ENCODE results near the gene BTBD9.

Gene BTBD9

GRCh38 chr6:38176797-38177751 lies 462.7 kb downstream of the BTBD9 start:
- no peak for DNase-seq (ENCODE audit: low spot score)

- DNase-seq (ENCODE audit: low spot score): no peak
Measured at GRCh38 chr6:38175786-38176185, 463.9 kb downstream of the BTBD9 start.

GRCh38 chr6:38174806-38175495 lies 464.8 kb downstream of the BTBD9 start:
- DNase-seq (ENCODE audit: low spot score): no peak

GRCh38 chr6:38174315-38174714 lies 465.4 kb downstream of the BTBD9 start:
- no peak for DNase-seq (ENCODE audit: low spot score)

GRCh38 chr6:38173909-38174308 lies 465.8 kb downstream of the BTBD9 start:
- no peak for DNase-seq (ENCODE audit: low spot score)

DNA sequence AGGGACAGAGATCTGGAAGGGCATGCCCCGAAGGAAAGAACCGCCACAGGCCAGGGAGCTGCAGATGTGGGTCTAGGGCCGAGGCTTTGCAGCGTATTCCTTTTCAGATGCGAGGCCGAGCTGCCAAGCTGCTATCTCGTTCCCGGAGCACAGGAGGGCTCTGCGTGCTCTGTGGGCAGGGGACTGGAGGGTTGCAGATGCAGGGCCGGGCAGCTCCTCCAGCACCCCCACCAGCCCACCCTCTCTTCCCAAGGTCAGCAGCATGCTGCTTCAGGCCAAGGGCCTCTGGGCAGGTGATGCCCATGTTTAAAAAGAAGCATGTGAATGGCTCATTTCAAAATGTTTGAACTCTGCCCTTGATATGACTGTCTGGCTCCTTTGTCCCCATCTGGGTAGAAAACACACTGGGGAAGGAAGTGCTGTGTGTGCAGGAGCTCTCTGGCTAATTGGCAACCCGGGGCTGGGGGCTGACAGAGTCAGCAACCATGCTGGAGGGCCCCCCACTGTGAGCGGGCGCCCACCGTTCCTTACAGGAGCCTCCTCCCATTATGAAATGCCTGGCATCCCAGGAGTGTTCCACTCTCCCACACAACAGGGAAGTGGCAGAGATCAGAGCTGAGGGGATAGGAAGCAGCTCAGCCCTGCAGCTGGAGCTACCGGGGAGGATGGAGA lies 466.9 kb downstream of the BTBD9 start:
- no peak for DNase-seq (ENCODE audit: low spot score)

DNA sequence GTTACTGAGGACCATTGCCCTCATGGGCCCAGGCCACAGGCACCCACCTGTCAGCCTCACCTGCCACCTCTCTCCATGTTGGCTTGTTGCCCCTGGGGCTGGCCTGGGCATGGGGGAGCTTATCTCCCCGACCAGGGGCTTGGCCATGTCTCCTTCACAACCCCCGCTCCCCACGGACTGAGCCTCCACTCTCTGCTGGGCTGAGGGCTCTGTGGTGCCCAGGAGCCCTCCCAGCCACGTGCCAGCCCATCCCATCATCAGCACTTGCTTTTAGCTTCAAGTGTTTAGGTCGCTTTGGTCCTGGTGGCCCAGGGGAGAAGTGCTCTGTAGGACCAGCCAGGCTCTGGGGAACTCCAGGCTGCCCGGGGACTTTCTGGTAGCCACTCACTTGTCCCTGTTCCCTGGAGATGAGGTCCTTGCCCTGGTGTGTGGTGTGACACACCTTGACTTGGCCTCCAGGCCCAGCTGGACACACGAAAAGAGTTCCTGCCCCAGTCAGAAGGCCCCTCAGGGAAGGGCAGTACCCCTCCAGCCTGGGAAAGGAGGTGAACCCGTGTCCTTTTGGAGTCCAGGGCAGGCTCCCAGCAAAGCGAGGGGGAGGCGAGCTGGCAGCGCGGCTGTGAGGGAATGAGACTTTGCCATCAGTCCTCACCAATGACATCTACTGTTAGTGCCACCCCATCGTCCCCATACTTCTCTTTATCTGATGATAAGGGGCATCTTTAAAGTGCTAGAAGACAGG lies 467.6 kb downstream of the BTBD9 start:
- no peak for DNase-seq (ENCODE audit: low spot score)

DNA sequence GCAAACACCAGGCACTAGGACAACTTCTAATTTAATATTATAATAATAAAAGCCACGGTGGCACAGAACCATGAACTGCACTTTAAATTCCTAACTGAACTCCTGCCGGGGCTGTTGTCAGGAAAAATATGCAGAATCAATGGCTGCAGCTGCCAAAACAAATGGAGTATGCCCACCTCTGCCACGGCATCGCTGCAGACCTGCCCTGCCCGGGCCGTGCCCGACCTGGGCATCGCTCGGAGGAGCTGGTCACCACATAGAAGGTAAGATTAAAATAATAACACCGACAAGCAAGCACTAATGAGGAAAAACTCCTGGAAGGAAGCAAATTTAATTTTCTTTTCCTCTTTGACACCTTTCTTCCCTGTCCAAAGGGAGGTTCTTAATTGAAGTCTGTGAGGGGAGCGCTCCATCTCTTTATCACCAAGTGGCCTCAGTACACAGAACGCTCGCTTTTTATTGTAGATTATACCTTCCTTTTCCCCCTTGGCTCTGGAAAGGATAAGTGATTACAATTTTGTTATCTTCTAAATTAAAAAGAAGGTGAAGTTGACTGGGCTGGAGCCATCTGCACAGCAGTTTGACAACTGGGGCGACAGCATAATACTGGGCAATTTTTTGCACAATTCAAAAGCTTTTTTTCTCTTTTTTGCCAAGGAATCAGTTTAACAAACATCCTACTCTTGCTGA lies 468.9 kb downstream of the BTBD9 start:
- DNase-seq (ENCODE audit: low spot score): no peak

DNA sequence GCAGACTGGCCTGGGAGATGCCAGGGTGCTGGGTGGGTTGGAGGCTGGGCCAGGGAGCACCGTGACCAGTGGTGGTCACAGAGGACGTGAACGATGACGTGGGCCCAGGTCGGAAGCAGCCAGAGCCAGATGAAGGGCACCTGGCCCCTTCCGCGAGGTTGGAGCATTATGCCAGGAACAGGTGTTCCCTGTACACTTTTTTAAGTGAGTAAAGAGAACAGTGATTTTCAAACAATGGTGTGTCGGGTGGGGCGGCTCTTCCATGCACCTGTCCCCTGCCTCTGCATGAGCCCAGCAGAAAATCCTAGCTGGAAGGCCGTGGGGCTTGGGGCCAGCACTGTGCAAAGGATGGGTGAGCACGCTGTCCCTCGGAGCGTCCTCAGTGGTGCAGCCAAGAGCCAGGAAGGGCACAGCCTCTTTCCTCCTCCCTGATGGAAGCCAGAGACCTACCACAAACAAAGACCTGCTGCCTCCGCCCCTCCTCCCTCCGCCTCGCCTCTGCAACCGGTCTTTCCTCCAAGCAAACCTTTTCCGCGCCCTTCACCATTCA lies 469.7 kb downstream of the BTBD9 start:
- DNase-seq (ENCODE audit: low spot score): no peak

DNA sequence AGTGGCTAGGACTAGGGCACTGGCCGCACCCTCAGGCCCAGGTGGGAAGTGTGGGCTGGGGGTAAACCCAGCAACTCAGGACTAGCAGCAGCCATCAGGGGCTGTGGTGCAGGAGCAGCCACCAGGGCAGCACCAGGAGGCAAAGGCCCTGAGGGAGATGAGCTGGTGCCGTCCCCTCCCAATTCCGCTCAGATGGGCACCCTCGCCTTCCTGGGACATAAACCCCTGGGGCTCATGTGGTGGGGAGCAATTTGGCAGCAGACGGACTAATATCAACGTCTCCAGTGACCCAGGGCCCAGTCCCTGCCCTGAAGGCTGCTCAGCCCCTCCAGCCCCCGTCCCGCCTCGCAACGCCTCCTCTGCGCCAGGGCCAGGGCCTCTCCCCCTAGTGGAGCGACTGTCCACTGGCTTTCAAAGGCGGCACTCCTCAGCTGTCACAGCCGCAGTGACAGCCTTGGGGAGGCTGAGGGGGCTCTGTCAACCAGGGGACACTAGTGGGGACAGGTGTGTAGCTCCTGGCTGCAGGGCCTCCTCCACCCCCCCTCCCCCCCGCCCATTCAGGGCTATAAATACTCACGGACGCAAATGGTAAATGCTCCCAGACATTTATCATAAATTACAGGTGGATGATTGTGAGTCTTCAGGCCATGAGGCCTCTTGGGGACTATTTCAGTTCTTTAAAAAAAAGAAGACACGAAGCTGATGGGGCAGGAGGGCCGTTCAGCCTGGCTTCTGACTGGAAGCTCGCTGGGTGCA lies 470.3 kb downstream of the BTBD9 start:
- no peak for DNase-seq (ENCODE audit: low spot score)

- DNase-seq (ENCODE audit: low spot score): no peak
Measured at GRCh38 chr6:38168699-38169098, 471.0 kb downstream of the BTBD9 start.

GRCh38 chr6:38168126-38168525 lies 471.6 kb downstream of the BTBD9 start:
- no peak for DNase-seq (ENCODE audit: low spot score)

DNA sequence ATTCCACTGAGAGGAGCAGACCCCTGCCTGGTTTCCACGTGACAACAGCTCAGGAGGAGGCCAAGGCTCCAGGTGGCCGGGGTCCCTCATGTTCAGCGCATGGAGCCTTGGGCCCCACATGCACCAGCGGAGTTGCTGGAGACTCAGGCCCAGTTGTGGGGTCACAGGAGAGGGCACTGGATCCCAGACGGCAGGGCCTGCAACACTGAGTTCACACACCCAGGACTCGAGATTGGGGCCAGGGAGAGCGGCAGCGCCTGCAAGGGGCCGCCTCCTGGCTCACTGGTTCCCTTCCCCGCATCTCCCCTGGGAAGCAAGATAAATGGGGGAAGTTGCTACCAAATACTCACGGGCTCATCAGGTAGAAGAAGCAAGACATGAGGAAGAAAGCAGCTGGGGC lies 472.1 kb downstream of the BTBD9 start:
- DNase-seq (ENCODE audit: low spot score): no peak

- DNase-seq (ENCODE audit: low spot score): no peak
Measured at GRCh38 chr6:38166411-38167240, 473.1 kb downstream of the BTBD9 start.

- DNase-seq (ENCODE audit: low spot score): no peak
Measured at GRCh38 chr6:38164671-38165108, 475.0 kb downstream of the BTBD9 start.

DNA sequence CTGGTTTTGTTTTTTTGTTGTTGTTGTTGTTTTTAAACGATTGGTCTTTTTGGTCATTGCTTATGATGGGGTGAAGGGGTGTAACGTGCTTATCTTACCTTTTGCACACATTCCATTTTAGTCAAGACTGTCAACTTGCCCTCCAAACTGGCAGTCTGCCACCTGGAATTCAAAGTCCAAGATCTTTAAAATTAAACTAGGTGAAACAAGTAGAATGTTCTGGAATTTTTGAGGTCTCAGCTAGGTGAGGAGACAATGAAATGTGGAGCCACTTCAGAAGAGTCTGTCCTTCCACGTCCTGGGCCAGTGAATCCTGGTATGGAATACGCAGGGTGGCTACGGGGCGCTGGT lies 475.6 kb downstream of the BTBD9 start:
- no peak for DNase-seq (ENCODE audit: low spot score)

DNA sequence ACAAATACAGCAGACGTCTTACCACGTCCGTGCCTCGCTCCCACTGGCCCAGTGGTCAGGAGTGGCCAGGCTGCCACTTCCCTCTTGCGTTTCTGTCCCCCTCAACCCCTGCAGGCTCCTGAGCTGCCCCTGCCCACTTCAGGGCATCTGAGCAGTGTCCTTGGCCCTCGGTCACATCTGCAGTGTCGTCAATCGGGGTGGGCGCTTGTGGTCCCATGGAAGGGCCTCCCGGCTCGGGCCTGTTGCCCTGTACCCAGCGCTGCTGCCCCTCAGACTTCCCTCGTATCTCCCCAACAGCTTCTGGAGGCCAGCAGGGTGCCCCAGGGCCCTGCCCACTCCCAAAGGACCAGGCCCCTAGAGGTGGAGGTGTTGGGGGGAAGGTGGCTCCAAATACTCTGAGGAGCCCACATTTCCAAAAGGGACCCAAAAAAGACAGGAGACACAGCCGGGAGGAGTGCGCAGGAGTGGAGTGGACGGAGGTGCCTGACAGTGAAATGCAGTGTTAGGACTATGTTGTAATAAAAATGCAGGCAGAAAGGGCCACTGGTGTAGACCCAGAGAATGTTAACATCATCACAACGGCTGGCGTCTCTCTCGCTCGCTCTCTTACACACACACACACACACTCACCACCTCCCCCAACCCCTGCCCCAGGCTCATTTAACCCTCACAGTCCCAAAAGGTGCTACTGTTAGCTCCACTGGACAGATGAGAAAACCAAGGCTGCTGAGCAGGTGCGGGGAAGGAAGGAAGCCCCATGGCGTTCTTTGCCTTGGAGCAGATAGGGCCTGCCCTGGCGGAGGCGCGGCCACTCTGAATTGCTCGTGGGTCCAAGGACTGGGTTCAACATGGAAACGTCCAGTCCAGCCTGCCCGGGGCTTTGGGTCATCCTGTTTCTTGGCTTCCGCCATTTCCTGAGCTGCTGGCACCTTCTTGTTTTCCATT lies 476.3 kb downstream of the BTBD9 start:
- no peak for DNase-seq (ENCODE audit: low spot score)

- DNase-seq (ENCODE audit: low spot score): no peak
Measured at GRCh38 chr6:38162493-38163185, 477.1 kb downstream of the BTBD9 start.
